HAP-1 (cell line): Measurements from ENCODE around the gene PLXNA1.

Source experiments
- DNase-seq, 2 experiments: peaks; one replicate each; pipeline ENCODE4 v3.0.0-alpha.2; 2016 to 2020; ENCODE audit warnings: low spot score in 2 of 2
- H3K27me3 ChIP-seq: fragments of 250-450 bp; sonication (Bioruptor Pico); 2 replicates; pipeline ENCODE4 v1.5.1; 2020; ENCODE audit warnings: low read depth, mild to moderate bottlenecking, moderate library complexity
- H3K36me3 ChIP-seq: fragments of 250-450 bp; sonication (Bioruptor Pico); replicated peaks from 2 replicates; pipeline ENCODE4 v1.5.1; 2020; ENCODE audit warnings: mild to moderate bottlenecking
- H3K4me1 ChIP-seq: fragments of 250-450 bp; sonication (Bioruptor Pico); 2 replicates; pipeline ENCODE4 v1.5.1; 2020; ENCODE audit warnings: mild to moderate bottlenecking
- H3K4me3 ChIP-seq: fragments of 250-450 bp; sonication (Bioruptor Pico); 2 replicates; pipeline ENCODE4 v1.5.1; 2020; ENCODE audit warnings: mild to moderate bottlenecking, moderate library complexity
- H3K9me3 ChIP-seq: fragments of 250-450 bp; sonication (Bioruptor Pico); 2 replicates; pipeline ENCODE4 v1.5.1; 2020; ENCODE audit warnings: mild to moderate bottlenecking, moderate library complexity
- in situ Hi-C: fragments of 300-500 bp; cut with MboI; formaldehyde crosslinking; loops from 3 replicates; pipeline ENCODE4 v1.14.3; 2020; ENCODE audit warnings: low sequenced_read_pairs, inconsistent platforms, mixed read lengths

The PLXNA1 gene

GRCh38 chr3:127011270-127011992, 28.5 kb downstream of the PLXNA1 start:
- H3K9me3 ChIP-seq, result no peaks in the 10 kb centered on the region
- H3K27me3 ChIP-seq, result no peaks in the 10 kb centered on the region
- in situ Hi-C loops, result no loop called here
- H3K4me3 ChIP-seq, result no peak overlapping the region
- no peaks in the 10 kb centered on the region for H3K4me1 ChIP-seq
- peak in 1 of 2 experiments; percentile 38 for DNase-seq
- peaks cover 19% of the 10 kb centered on the region for H3K36me3 ChIP-seq

- Histone ChIP-seq H3K4me3 (no peak overlapping the region), H3K9me3 (no peaks in the 10 kb centered on the region), H3K4me1 (no peaks in the 10 kb centered on the region), H3K36me3 (peaks cover 20% of the 10 kb centered on the region), H3K27me3 (no peaks in the 10 kb centered on the region)
- no peak for DNase-seq
- in situ Hi-C loops, result no loop called here
These were observed 29.2 kb downstream of the PLXNA1 start for GRCh38 chr3:127012091-127012490.

GRCh38 chr3:127013181-127013580, 30.3 kb downstream of the PLXNA1 start:
- no peaks in the 10 kb centered on the region for H3K4me1 ChIP-seq
- no peak overlapping the region for H3K4me3 ChIP-seq
- in situ Hi-C loops, result no loop called here
- H3K27me3 ChIP-seq, result no peaks in the 10 kb centered on the region
- no peaks in the 10 kb centered on the region for H3K9me3 ChIP-seq
- DNase-seq, result no peak
- peaks cover 29% of the 10 kb centered on the region for H3K36me3 ChIP-seq

GRCh38 chr3:127013758-127014535, 31.0 kb downstream of the PLXNA1 start:
- no peak overlapping the region for H3K4me3 ChIP-seq
- no peaks in the 10 kb centered on the region for H3K4me1 ChIP-seq
- peaks cover 32% of the 10 kb centered on the region for H3K36me3 ChIP-seq
- H3K9me3 ChIP-seq, result no peaks in the 10 kb centered on the region
- in situ Hi-C loops, result no loop called here
- DNase-seq, result no peak
- no peaks in the 10 kb centered on the region for H3K27me3 ChIP-seq

GRCh38 chr3:127014536-127015281, 31.8 kb downstream of the PLXNA1 start:
- no peak for DNase-seq
- no peaks in the 10 kb centered on the region for H3K4me1 ChIP-seq
- no peaks in the 10 kb centered on the region for H3K9me3 ChIP-seq
- peaks cover 32% of the 10 kb centered on the region for H3K36me3 ChIP-seq
- in situ Hi-C loops, result no loop called here
- H3K4me3 ChIP-seq, result no peak overlapping the region
- no peaks in the 10 kb centered on the region for H3K27me3 ChIP-seq

GRCh38 chr3:127015282-127016042, 32.5 kb downstream of the PLXNA1 start:
- in situ Hi-C loops, result no loop called here
- peak; percentile 12 to 50 for DNase-seq
- Histone ChIP-seq H3K36me3 (peaks cover 37% of the 10 kb centered on the region), H3K4me1 (no peaks in the 10 kb centered on the region), H3K27me3 (no peaks in the 10 kb centered on the region), H3K4me3 (no peak overlapping the region), H3K9me3 (no peaks in the 10 kb centered on the region)

GRCh38 chr3:127016043-127016343, 33.1 kb downstream of the PLXNA1 start:
- Histone ChIP-seq H3K36me3 (peaks cover 42% of the 10 kb centered on the region), H3K9me3 (no peaks in the 10 kb centered on the region), H3K4me1 (no peaks in the 10 kb centered on the region), H3K27me3 (no peaks in the 10 kb centered on the region), H3K4me3 (no peak overlapping the region)
- in situ Hi-C loops, result no loop called here
- no peak for DNase-seq

GRCh38 chr3:127016461-127016860, 33.5 kb downstream of the PLXNA1 start:
- in situ Hi-C loops, result no loop called here
- Histone ChIP-seq H3K36me3 (peaks cover 44% of the 10 kb centered on the region), H3K4me1 (no peaks in the 10 kb centered on the region), H3K27me3 (no peaks in the 10 kb centered on the region), H3K4me3 (no peak overlapping the region), H3K9me3 (no peaks in the 10 kb centered on the region)
- no peak for DNase-seq

GRCh38 chr3:127017229-127017628, 34.3 kb downstream of the PLXNA1 start:
- Histone ChIP-seq H3K4me1 (no peaks in the 10 kb centered on the region), H3K4me3 (no peak overlapping the region), H3K36me3 (peaks cover 43% of the 10 kb centered on the region), H3K9me3 (no peaks in the 10 kb centered on the region), H3K27me3 (no peaks in the 10 kb centered on the region)
- DNase-seq, result no peak
- in situ Hi-C loops, result no loop called here

- peaks cover 45% of the 10 kb centered on the region for H3K36me3 ChIP-seq
- H3K9me3 ChIP-seq, result no peaks in the 10 kb centered on the region
- no peaks in the 10 kb centered on the region for H3K27me3 ChIP-seq
- DNase-seq, result no peak
- in situ Hi-C loops, result no loop called here
- H3K4me3 ChIP-seq, result no peak overlapping the region
- no peaks in the 10 kb centered on the region for H3K4me1 ChIP-seq
These were observed 34.9 kb downstream of the PLXNA1 start for GRCh38 chr3:127017781-127018180.

GRCh38 chr3:127018306-127018828, 35.5 kb downstream of the PLXNA1 start:
- no peaks in the 10 kb centered on the region for H3K27me3 ChIP-seq
- in situ Hi-C loops, result no loop called here
- H3K4me3 ChIP-seq, result no peak overlapping the region
- DNase-seq, result no peak
- H3K9me3 ChIP-seq, result no peaks in the 10 kb centered on the region
- no peaks in the 10 kb centered on the region for H3K4me1 ChIP-seq
- H3K36me3 ChIP-seq, result peaks cover 48% of the 10 kb centered on the region

- Histone ChIP-seq H3K36me3 (peaks cover 57% of the 10 kb centered on the region), H3K4me1 (no peaks in the 10 kb centered on the region), H3K4me3 (no peak overlapping the region), H3K27me3 (no peaks in the 10 kb centered on the region), H3K9me3 (no peaks in the 10 kb centered on the region)
- no peak for DNase-seq
- in situ Hi-C loops, result no loop called here
These were observed 36.5 kb downstream of the PLXNA1 start for GRCh38 chr3:127019449-127019848.

- Histone ChIP-seq H3K27me3 (no peaks in the 10 kb centered on the region), H3K4me3 (no peak overlapping the region), H3K36me3 (peaks cover 57% of the 10 kb centered on the region), H3K4me1 (no peaks in the 10 kb centered on the region), H3K9me3 (no peaks in the 10 kb centered on the region)
- in situ Hi-C loops, result no loop called here
- DNase-seq, result no peak
These were observed 37.6 kb downstream of the PLXNA1 start for GRCh38 chr3:127020543-127020942.
